NK-92 (cell line): ENCODE results near the gene PCSK6.

Experiments used
- DNase-seq: peaks from one replicate; lab custom pipeline; 2025; ENCODE audit not compliant: unreplicated experiment; lab: John Stamatoyannopoulos, UW

PCSK6 gene

GRCh38 chr15:101483462-101483861 lies 6.0 kb downstream of the PCSK6 start:
- DNase-seq: no peak

- no peak for DNase-seq
Observed at GRCh38 chr15:101482526-101483371, 6.8 kb downstream of the PCSK6 start.

- no peak for DNase-seq
Observed at GRCh38 chr15:101481917-101482525, 7.5 kb downstream of the PCSK6 start.

GRCh38 chr15:101481381-101481705 lies 8.2 kb downstream of the PCSK6 start:
- DNase-seq: no peak

- no peak for DNase-seq
Observed at GRCh38 chr15:101480613-101481380, 8.7 kb downstream of the PCSK6 start.

- DNase-seq: no peak
Observed at GRCh38 chr15:101479851-101480612, 9.5 kb downstream of the PCSK6 start.

GRCh38 chr15:101479342-101479845 lies 10.1 kb downstream of the PCSK6 start:
- no peak for DNase-seq

- no peak for DNase-seq
Observed at GRCh38 chr15:101478701-101479341, 10.7 kb downstream of the PCSK6 start.

- no peak for DNase-seq
Observed at GRCh38 chr15:101477851-101478362, 11.6 kb downstream of the PCSK6 start.

- no peak for DNase-seq
Observed at GRCh38 chr15:101476756-101477155, 12.8 kb downstream of the PCSK6 start.

GRCh38 chr15:101474983-101475382 lies 14.5 kb downstream of the PCSK6 start:
- no peak for DNase-seq

- DNase-seq: no peak
Observed at GRCh38 chr15:101474233-101474632, 15.3 kb downstream of the PCSK6 start.

GRCh38 chr15:101472033-101472432 lies 17.5 kb downstream of the PCSK6 start:
- DNase-seq: no peak

GRCh38 chr15:101470548-101471239 lies 18.8 kb downstream of the PCSK6 start:
- no peak for DNase-seq

- no peak for DNase-seq
Observed at GRCh38 chr15:101469520-101470288, 19.8 kb downstream of the PCSK6 start.

GRCh38 chr15:101466188-101466587 lies 23.3 kb downstream of the PCSK6 start:
- DNase-seq: no peak

- no peak for DNase-seq
Observed at GRCh38 chr15:101464999-101465669, 24.4 kb downstream of the PCSK6 start.

GRCh38 chr15:101464256-101464998 lies 25.1 kb downstream of the PCSK6 start:
- no peak for DNase-seq
